CD14-positive monocyte (primary cell): ENCODE results near the gene RPL18. TPM values are rescaled to one million over a fixed set of nuclear protein-coding genes. Genes with fewer than 3 reads are reported as not detected.

Experiments used
- DNase-seq, 3 donors: peaks; one replicate each; pipeline ENCODE4 v3.0.0-alpha.2; 2011 to 2022
- H2AFZ ChIP-seq: 2 replicates; pipeline ENCODE4 v1.6.0; 2012; ENCODE audit warnings: mild to moderate bottlenecking, low read depth, low read length, inconsistent platforms; ENCODE audit not compliant: insufficient read depth, poor library complexity, severe bottlenecking
- H3K27ac ChIP-seq, 2 donors: 1 replicate in 1 of 2; 2 replicates in 1 of 2; pipeline ENCODE4 v1.5.1; 2012 to 2013; ENCODE audit warnings: low read length in 2 of 2, control low read depth in 1 of 2, inconsistent platforms in 1 of 2, low read depth in 1 of 2, mild to moderate bottlenecking in 1 of 2
- H3K27me3 ChIP-seq, 2 donors: one replicate each; pipeline versions ENCODE4 v1.6.0 to v1.6.1; 2011 to 2013; ENCODE audit warnings: low read length in 2 of 2; ENCODE audit not compliant: control insufficient read depth in 2 of 2, insufficient read depth in 2 of 2
- H3K36me3 ChIP-seq, 2 donors: replicated peaks in 1 of 2; 1 replicate in 1 of 2; 2 replicates in 1 of 2; pipeline versions ENCODE4 v1.5.1 to v1.6.1; 2012 to 2013; ENCODE audit warnings: low read length in 2 of 2, control low read depth in 1 of 2, inconsistent platforms in 1 of 2, mild to moderate bottlenecking in 1 of 2; ENCODE audit not compliant: insufficient read depth in 2 of 2, control insufficient read depth in 1 of 2
- H3K4me1 ChIP-seq, 2 donors: 1 replicate in 1 of 2; 2 replicates in 1 of 2; pipeline versions ENCODE4 v1.5.1 to v1.6.1; 2012 to 2013; ENCODE audit warnings: low read length in 2 of 2, control low read depth in 1 of 2, inconsistent platforms in 1 of 2, mild to moderate bottlenecking in 1 of 2, moderate library complexity in 1 of 2; ENCODE audit not compliant: insufficient read depth in 2 of 2, control insufficient read depth in 1 of 2
- H3K4me2 ChIP-seq: replicated peaks from 2 replicates; pipeline ENCODE3; 2012; ENCODE audit warnings: low read length, moderate library complexity, mild to moderate bottlenecking; ENCODE audit not compliant: poor library complexity, severe bottlenecking; ENCODE audit errors: extremely low read depth
- H3K4me3 ChIP-seq, 3 experiments: fragments of 200-600 bp in 1 of 3; sonication (generic) in 1 of 3; replicated peaks in 1 of 3; 1 replicate in 2 of 3; 2 replicates in 1 of 3; pipeline ENCODE4 v1.5.1; 2011 to 2013; ENCODE audit warnings: low read length in 3 of 3, mild to moderate bottlenecking in 3 of 3, control low read depth in 2 of 3, low read depth in 2 of 3, inconsistent platforms in 1 of 3, moderate library complexity in 1 of 3
- H3K79me2 ChIP-seq: 2 replicates; pipeline ENCODE4 v1.6.0; 2012; ENCODE audit warnings: mild to moderate bottlenecking, control low read depth, inconsistent platforms, low read length, moderate library complexity; ENCODE audit not compliant: insufficient read depth
- H3K9ac ChIP-seq: 2 replicates; pipeline ENCODE4 v1.6.0; 2017; ENCODE audit warnings: low read length, mild to moderate bottlenecking; ENCODE audit not compliant: insufficient read depth, poor library complexity, severe bottlenecking
- H3K9me3 ChIP-seq, 2 donors: replicated peaks in 1 of 2; 1 replicate in 1 of 2; 2 replicates in 1 of 2; pipeline versions ENCODE4 v1.5.1 to v1.6.1; 2012 to 2013; ENCODE audit warnings: low read length in 2 of 2, control low read depth in 1 of 2; ENCODE audit not compliant: control insufficient read depth in 1 of 2, insufficient read depth in 1 of 2
- H4K20me1 ChIP-seq: 2 replicates; pipeline ENCODE4 v1.6.0; 2012; ENCODE audit warnings: mild to moderate bottlenecking, low read length, control low read depth, moderate library complexity; ENCODE audit not compliant: insufficient read depth
- H3K27ac Mint-ChIP-seq, 7 donors: one replicate each; pipeline ENCODE4 v1.8.0; 2020; ENCODE audit warnings: mild to moderate bottlenecking in 7 of 7, mixed read lengths in 7 of 7, moderate library complexity in 6 of 7, inconsistent platforms in 2 of 7
- H3K27me3 Mint-ChIP-seq, 3 donors: one replicate each; pipeline ENCODE4 v1.8.0; 2021 to 2022; ENCODE audit warnings: low read depth in 3 of 3, mild to moderate bottlenecking in 3 of 3, mixed read lengths in 3 of 3, moderate library complexity in 3 of 3, inconsistent platforms in 1 of 3
- H3K36me3 Mint-ChIP-seq, 2 donors: one replicate each; pipeline ENCODE4 v1.8.0; 2020; ENCODE audit warnings: mixed read lengths in 2 of 2, inconsistent platforms in 1 of 2, mild to moderate bottlenecking in 1 of 2
- H3K4me1 Mint-ChIP-seq: one replicate; pipeline ENCODE4 v1.8.0; 2020; ENCODE audit warnings: mild to moderate bottlenecking, mixed read lengths
- H3K4me3 Mint-ChIP-seq, 2 donors: one replicate each; pipeline ENCODE4 v1.8.0; 2020; ENCODE audit warnings: mild to moderate bottlenecking in 2 of 2, mixed read lengths in 2 of 2, moderate library complexity in 1 of 2
- H3K9me3 Mint-ChIP-seq, 7 donors: one replicate each; pipeline ENCODE4 v1.8.0; 2020 to 2022; ENCODE audit warnings: mixed read lengths in 7 of 7, mild to moderate bottlenecking in 6 of 7, moderate library complexity in 6 of 7, inconsistent platforms in 2 of 7
- CTCF ChIP-seq: fragments of 200-600 bp; IDR thresholded peaks from one replicate; pipeline ENCODE4 v1.8.0; 2022; ENCODE audit warnings: antibody characterized with exemption, mild to moderate bottlenecking
- WGBS: methylation state at CpG from one replicate; pipeline ENCODE4 v1.1.5; 2013; ENCODE audit warnings: missing lambda C conversion rate; ENCODE audit not compliant: insufficient coverage; 5-methylcytosine and 5-hydroxymethylcytosine counted together
- intact Hi-C, 2 donors: fragments of 100-400 bp; cut with micrococcal nuclease; formaldehyde crosslinking; loops; one replicate each; pipeline versions ENCODE4 v1.15.0 to v1.15.1; 2023
- polyA minus RNA-seq: library from RNA; depleted of rRNA, polyadenylated mRNA; stranded (reverse); fragments of >200 nt; gene quantifications from 2 replicates; pipeline ENCODE4 v1.2.3, GENCODE V29; 2012
- polyA plus RNA-seq, 3 donors: library from polyadenylated mRNA; depleted of rRNA in 1 of 3; unstranded in 2 of 3; stranded (reverse) in 1 of 3; fragments of 300-500 nt in 2 of 3; fragments of >200 nt in 1 of 3; fragmentation: Illumina TruSeq in 2 of 3; gene quantifications; 1 replicate in 2 of 3; 2 replicates in 1 of 3; pipeline ENCODE4 v1.2.3, GENCODE V29; 2012 to 2021
- total RNA-seq, 12 experiments: library from RNA in 1 of 12; stranded (reverse) in 1 of 12; fragments of 120-200 nt in 1 of 12; gene quantifications; one replicate each; pipeline ENCODE4 v1.2.4 and lab custom pipeline; 2013 to 2026; ENCODE audit warnings: mixed read lengths in 6 of 12, inconsistent platforms in 1 of 12

Gene RPL18
- total RNA-seq (2013): 1,696 TPM
- polyA plus RNA-seq: 1,000 to 10,000 TPM in 1 of 3 donors, 100 to 1,000 TPM in 2; 803 to 1,540 (median 892) TPM
- 834 and 1,310 TPM in 2 replicates for polyA minus RNA-seq
- total RNA-seq (lab: John Stamatoyannopoulos, UW): 168 to 484 (median 371) reads per million in 11 experiments

DNA sequence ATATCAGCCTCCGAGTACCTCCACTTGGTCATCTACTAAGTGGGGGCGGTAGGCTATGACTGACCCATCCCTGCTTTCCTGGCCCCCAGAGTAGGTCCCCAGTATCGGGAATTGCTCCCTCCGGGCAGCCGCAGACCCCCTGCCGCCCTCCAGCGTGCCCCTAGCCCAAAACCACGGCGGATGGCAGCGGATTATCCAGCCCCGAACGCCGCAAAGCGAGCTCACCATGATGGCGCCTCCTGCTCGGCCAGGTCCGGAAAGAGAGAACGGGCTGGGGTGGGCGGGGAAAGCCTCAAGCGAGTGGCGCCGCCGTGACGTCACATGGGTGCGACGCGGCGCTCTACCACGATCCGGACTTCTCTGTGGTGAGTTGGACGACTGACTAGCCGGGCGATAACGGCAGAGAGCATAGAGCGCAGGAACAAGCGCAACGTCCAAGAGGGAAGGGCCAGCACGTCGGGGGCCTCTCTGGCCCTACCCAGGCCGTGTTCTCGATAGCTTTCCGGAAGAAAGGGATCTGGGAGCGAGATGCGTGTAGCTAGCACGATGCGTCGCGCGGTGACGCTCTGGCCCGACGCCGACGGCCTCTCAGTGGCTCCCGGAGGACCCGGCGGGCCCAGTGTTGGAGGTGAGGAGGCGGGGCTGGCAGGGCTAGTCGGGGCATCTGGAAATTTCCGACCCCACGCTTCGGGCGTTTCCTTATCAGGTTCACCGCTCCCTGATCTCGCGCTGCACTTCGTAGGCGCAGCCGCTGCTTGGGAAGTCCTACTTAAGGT lies at the start of gene RPL18, which contains the start of gene SPHK2:
TSS of gene RPL18 (minus strand) at position 263 of the 776 bp plus-strand sequence. CDS start at position 228, 35 bp downstream.
TSS of gene SPHK2 (plus strand) at position 591 of the 776 bp plus-strand sequence. CDS start 1,009 bp downstream, outside the sequence.
- no peaks in the 10 kb centered on the region for H3K27me3 ChIP-seq
- no peak for TF ChIP-seq CTCF
- peaks cover 27 to 36% of the 10 kb centered on the region in 2 donors for H3K36me3 Mint-ChIP-seq
- peaks cover 63 to 70% of the 10 kb centered on the region in 2 donors for H3K4me1 ChIP-seq
- peaks cover 57% of the 10 kb centered on the region for H3K4me1 Mint-ChIP-seq
- H3K79me2 ChIP-seq: peaks cover 54% of the 10 kb centered on the region
- H3K9me3 Mint-ChIP-seq: peaks cover 0 to 3% (median 0%) of the 10 kb centered on the region in 7 donors
- DNase-seq: peak; percentile 97 to 99 (median 98)
- H3K4me3 Mint-ChIP-seq: peak within 1 kb of the TSS; percentile 94 to 97
- H3K4me3 ChIP-seq: peak within 1 kb of the TSS; percentile 93 to 99 (median 96)
- H4K20me1 ChIP-seq: peaks cover 41% of the 10 kb centered on the region
- peaks cover 30 to 31% of the 10 kb centered on the region in 2 donors for H3K36me3 ChIP-seq
- intact Hi-C loops: loop anchor here (2.0 kb wide), 1 partner anchor 16 kb away; no protein-coding TSS in a partner anchor
- peak within 1 kb of the TSS; percentile 95 to 99 (median 98) for H3K27ac Mint-ChIP-seq
- H3K9me3 ChIP-seq: no peaks in the 10 kb centered on the region
- under 1% methylated on average over 69 of the region's 69 CpGs for WGBS
- peak within 1 kb of the TSS; percentile 96 for H3K4me2 ChIP-seq
- H3K9ac ChIP-seq: peak within 1 kb of the TSS; percentile 93
- H2AFZ ChIP-seq: peak within 1 kb of the TSS; percentile 86
- H3K27me3 Mint-ChIP-seq: no peaks in the 10 kb centered on the region
- H3K27ac ChIP-seq: peak within 1 kb of the TSS; percentile 82 to 93

DNA sequence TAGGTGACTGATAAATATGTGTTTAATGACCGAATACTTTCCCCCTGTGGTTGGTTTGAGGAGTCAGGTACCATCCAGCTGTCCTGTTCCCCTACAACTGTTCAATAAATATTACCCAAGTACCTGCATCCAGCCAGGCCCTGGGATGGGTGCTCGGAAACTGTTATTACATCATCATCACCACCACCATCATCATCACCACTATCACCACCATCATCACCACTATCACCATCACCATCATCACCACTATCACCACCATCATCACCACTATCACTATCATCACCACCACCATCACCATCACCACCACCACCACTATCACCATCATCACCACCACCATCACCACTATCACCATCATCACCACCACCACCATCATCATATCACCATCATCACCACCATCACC lies 49.8 kb upstream of the RPL18 start:
- Histone ChIP-seq H3K4me2 (no peak overlapping the region), H2AFZ (no peak overlapping the region), H3K79me2 (no peaks in the 10 kb centered on the region), H4K20me1 (no peaks in the 10 kb centered on the region), H3K4me3 (no peak overlapping the region), H3K27ac (no peak overlapping the region), H3K9me3 (no peaks in the 10 kb centered on the region), H3K27me3 (no peaks in the 10 kb centered on the region), H3K36me3 (no peaks in the 10 kb centered on the region), H3K9ac (no peak overlapping the region), H3K4me1 (no peaks in the 10 kb centered on the region)
- H3K9me3 Mint-ChIP-seq: peaks cover 0 to 7% (median 6%) of the 10 kb centered on the region in 7 donors
- WGBS: 92% methylated on average over 1 of the region's 2 CpGs
- intact Hi-C loops: no loop called here
- no peak for DNase-seq
- H3K27me3 Mint-ChIP-seq: peaks cover 0 to under 1% (median 0%) of the 10 kb centered on the region in 3 donors
- no peak overlapping the region for H3K4me3 Mint-ChIP-seq
- no peaks in the 10 kb centered on the region for H3K4me1 Mint-ChIP-seq
- H3K27ac Mint-ChIP-seq: no peak overlapping the region
- no peaks in the 10 kb centered on the region for H3K36me3 Mint-ChIP-seq
- no peak for TF ChIP-seq CTCF
